ENCODE measurements around the gene TTC7B. TPM values are rescaled to one million over a fixed set of nuclear protein-coding genes. Genes with fewer than 3 reads are reported as not detected.
"Not testable (repeated sequence)": the region's sequence is repeated elsewhere in the genome, so short reads cannot be mapped to it uniquely, and the experiment has no call there.

The TTC7B gene
- total RNA-seq, 2 experiments from 2014 or later: 5.6 to 6.5 TPM

DNA sequence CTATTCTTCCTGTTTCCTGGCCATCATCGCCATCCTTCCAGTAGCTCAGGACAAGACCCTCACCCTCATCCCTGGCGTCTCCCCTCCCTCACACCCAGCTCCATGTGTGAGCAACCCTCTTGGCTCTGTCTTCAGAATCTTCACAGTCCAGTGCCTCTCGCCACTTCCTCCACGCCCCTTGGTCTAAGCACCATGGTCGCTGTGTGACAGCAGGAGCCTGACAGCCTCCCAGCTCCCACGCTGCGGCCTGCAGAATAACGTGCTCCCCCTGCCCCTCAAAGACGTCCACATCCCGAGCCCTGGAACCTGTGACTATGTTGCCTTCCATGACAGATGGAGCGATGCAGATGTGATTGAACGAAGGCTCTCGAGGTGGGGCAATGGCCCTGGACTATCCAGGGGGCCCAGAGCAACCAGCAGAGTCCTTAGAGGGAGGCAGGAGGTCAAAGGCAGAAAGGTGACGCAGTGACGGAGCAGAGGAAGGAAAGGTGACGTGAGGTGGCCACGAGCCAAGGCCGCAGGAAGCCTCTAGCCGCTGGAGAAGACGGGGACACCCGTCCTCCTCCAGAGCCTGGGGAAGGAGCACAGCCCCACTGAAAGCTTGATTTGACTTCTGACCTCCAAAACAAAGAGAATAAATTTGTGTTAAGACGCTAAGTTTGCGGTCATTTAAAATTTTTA, 279.6 kb downstream of the TTC7B start:
- CTCF ChIA-PET: interaction anchor here (1.3 kb wide), 1 partner anchor 18 kb away, joined by 3 read pairs; no protein-coding TSS in a partner anchor
- no peak overlapping the region for H3K4me3 Mint-ChIP-seq
- no peak overlapping the region for H3K27ac Mint-ChIP-seq
- H3K27me3 Mint-ChIP-seq (ENCODE audit: low read depth): no peaks in the 10 kb centered on the region
- intact Hi-C loops (cut with micrococcal nuclease): no loop called here
- DNase-seq: no peak
- no peaks in the 10 kb centered on the region for H3K4me1 Mint-ChIP-seq (ENCODE audit: low read depth)
- H3K9me3 Mint-ChIP-seq: no peaks in the 10 kb centered on the region
- no peaks in the 10 kb centered on the region for H3K36me3 Mint-ChIP-seq (ENCODE audit: low read depth)

DNA sequence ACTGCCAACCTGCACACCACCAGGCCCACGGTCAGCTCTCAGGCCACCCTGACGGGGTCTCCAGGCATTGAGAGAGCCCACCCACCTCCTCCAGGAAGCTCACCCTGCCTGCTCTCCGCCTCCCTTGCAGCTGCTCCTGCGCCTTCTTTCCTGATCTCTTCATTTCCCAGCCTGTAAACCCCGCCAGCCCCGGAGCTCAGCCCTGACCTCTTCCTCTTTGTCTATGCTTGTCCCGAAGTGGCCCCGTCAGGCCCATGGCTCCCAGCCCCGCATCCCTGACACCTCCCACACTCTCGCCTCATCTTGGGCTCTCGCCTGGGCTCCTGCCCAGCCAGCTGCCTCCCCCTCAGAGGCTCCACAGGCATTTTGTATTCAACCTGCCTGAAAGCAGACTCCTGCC, 280.1 kb downstream of the TTC7B start:
- CTCF ChIA-PET: interaction anchor here (1.3 kb wide), 1 partner anchor 17 kb away, joined by 3 read pairs; no protein-coding TSS in a partner anchor

DNA sequence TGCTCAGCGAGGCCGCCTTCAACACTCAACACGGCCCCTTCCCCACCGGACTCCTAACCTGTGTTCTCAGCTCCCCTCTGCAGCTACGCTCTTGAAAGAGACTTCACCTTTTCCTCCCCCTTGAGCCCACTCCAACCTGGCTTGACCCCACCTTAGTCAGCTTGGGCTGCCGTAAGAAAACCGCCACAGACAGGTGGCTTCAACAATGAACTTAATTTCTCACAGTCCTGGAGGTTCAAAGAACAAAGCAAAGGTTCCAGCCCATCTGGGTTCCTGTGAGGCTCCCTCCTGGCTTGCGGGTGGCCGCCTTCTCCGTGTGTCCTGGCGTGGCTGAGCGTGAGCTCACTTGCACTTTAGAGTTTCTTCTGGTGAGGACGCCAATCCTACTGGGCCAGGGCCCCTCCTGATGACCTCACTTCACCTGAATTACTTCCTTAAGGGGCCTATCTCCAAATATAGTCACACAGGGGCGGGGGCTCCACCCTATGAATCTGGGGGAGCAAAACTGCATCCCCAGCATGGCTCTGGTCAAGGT, 280.6 kb downstream of the TTC7B start:
- Mint-ChIP-seq H3K27ac (no peak overlapping the region), H3K36me3 (ENCODE audit: low read depth) (no peaks in the 10 kb centered on the region), H3K27me3 (ENCODE audit: low read depth) (no peaks in the 10 kb centered on the region), H3K9me3 (no peaks in the 10 kb centered on the region), H3K4me3 (no peak overlapping the region), H3K4me1 (ENCODE audit: low read depth) (no peaks in the 10 kb centered on the region)
- DNase-seq: no peak
- CTCF ChIA-PET: interaction anchor here (1.3 kb wide), 1 partner anchor 17 kb away, joined by 3 read pairs; no protein-coding TSS in a partner anchor
- intact Hi-C loops (cut with micrococcal nuclease): no loop called here

More for the DNA sequence above, 280.1 kb downstream of the TTC7B start:
- no peak overlapping the region for H3K27ac Mint-ChIP-seq
- DNase-seq: no peak
- H3K9me3 Mint-ChIP-seq: no peaks in the 10 kb centered on the region
- H3K27me3 Mint-ChIP-seq (ENCODE audit: low read depth): no peaks in the 10 kb centered on the region
- H3K4me3 Mint-ChIP-seq: no peak overlapping the region
- H3K36me3 Mint-ChIP-seq (ENCODE audit: low read depth): no peaks in the 10 kb centered on the region
- H3K4me1 Mint-ChIP-seq (ENCODE audit: low read depth): no peaks in the 10 kb centered on the region
- intact Hi-C loops (cut with micrococcal nuclease): no loop called here

DNA sequence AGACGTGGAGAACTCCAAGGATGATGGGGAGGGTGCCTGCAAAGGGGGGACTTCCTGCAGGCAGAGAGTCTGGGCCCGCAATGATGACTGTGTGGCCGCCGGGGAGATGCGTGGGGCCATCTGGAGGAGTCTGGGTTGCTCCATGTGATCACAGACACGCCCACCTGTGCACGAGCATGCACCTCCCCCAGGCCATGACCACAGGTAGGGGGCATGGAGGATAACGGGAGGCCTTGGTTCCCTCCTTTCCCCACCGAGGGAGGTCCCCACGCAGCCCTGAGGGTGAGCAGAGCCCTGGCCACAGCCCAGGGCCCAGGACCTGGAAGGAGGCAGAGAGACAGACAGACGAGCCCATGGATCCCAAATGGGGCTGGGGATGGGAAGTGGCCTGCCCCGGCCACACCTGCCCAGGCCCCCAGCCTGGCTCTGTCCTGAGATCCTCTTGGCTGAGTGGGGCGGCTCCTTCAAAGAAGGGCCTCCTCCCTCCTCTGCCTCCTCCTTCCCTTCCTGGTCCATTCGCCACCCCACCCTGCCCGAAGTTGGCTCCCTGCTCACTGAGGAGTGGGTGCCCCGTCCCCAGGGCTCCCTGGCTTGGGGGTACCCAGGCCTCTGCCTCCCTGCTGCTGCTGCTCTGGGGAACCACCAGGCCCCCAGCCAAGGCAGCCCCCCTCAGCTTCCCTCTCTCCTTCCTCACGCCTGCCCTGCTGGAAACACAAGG, 281.2 kb downstream of the TTC7B start:
- Mint-ChIP-seq H3K27me3 (ENCODE audit: low read depth) (no peaks in the 10 kb centered on the region), H3K9me3 (no peaks in the 10 kb centered on the region), H3K36me3 (ENCODE audit: low read depth) (no peaks in the 10 kb centered on the region), H3K4me3 (no peak overlapping the region), H3K27ac (no peak overlapping the region), H3K4me1 (ENCODE audit: low read depth) (no peaks in the 10 kb centered on the region)
- CTCF ChIA-PET: interaction anchor here (1.3 kb wide), 1 partner anchor 16 kb away, joined by 3 read pairs; no protein-coding TSS in a partner anchor
- DNase-seq: no peak
- intact Hi-C loops (cut with micrococcal nuclease): no loop called here

DNA sequence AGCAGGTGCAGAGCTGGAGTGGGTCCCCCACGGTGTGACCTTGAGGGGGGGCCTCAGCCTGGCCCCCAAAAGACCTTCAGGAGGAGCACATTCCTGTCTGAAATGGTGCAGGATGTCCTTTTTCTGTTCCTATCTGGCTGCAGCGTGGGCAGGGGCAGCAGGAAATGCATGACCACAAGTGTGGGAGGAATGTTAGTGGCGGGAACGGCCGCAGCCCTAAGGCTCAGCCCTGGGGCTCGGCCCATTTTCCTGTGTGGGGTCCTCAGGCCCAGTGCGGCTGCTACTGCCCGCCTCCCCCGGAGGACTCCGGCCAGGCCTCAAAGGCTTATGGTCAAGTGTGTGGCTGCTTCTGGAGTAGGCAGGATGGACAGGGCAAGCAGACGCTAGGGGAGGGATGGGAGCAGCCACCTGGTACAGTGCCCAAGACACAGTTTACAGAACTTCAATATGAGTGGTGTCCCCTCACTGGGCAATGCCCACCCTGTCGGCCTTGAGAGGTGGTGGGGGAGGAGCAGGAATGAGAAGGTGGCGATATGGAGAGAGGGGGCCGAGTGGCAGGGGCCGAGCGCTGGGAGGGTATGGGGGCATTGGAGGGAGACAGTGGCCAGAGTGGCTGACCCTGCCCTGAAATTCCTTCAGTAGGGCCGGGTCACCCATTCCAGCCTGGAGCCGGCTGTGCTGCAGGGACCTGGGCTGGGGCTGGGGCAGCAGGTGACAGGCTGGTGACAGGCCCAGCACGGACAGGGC, 282.0 kb downstream of the TTC7B start:
- intact Hi-C loops (cut with micrococcal nuclease): no loop called here
- H3K4me3 Mint-ChIP-seq: no peak overlapping the region
- CTCF ChIA-PET: no interaction called here

DNA sequence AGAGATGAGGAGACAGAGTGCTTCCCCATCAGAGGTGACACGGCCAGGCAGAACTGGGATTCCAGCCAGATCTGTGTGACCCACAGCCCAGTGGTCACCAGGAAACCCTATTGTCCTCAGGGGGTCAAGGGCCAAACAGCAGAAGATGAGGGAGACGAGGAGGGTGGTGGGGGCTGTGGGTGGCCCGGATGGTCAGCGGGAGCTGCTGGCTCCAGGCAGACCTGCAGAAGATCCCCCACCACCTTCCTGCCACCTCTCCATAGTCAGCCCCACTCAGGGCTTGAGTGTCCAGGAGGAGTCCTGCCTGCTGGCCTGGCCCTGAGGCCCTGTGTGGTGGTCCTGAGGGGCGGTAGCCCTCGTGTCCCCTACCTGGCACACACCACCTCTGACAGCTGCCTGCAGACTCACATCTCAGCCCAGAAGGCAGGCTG, 282.6 kb downstream of the TTC7B start:
- no peaks in the 10 kb centered on the region for H3K27me3 Mint-ChIP-seq (ENCODE audit: low read depth)
- H3K36me3 Mint-ChIP-seq (ENCODE audit: low read depth): no peaks in the 10 kb centered on the region
- no peaks in the 10 kb centered on the region for H3K4me1 Mint-ChIP-seq (ENCODE audit: low read depth)
- intact Hi-C loops (cut with micrococcal nuclease): no loop called here
- H3K4me3 Mint-ChIP-seq: no peak overlapping the region
- H3K27ac Mint-ChIP-seq: no peak overlapping the region
- no peak for DNase-seq
- CTCF ChIA-PET: no interaction called here
- H3K9me3 Mint-ChIP-seq: peaks cover under 1% of the 10 kb centered on the region

More for the DNA sequence above, 282.0 kb downstream of the TTC7B start:
- no peaks in the 10 kb centered on the region for H3K4me1 Mint-ChIP-seq (ENCODE audit: low read depth)
- H3K27ac Mint-ChIP-seq: no peak overlapping the region
- DNase-seq: no peak
- no peaks in the 10 kb centered on the region for H3K9me3 Mint-ChIP-seq
- no peaks in the 10 kb centered on the region for H3K36me3 Mint-ChIP-seq (ENCODE audit: low read depth)
- H3K27me3 Mint-ChIP-seq (ENCODE audit: low read depth): no peaks in the 10 kb centered on the region

DNA sequence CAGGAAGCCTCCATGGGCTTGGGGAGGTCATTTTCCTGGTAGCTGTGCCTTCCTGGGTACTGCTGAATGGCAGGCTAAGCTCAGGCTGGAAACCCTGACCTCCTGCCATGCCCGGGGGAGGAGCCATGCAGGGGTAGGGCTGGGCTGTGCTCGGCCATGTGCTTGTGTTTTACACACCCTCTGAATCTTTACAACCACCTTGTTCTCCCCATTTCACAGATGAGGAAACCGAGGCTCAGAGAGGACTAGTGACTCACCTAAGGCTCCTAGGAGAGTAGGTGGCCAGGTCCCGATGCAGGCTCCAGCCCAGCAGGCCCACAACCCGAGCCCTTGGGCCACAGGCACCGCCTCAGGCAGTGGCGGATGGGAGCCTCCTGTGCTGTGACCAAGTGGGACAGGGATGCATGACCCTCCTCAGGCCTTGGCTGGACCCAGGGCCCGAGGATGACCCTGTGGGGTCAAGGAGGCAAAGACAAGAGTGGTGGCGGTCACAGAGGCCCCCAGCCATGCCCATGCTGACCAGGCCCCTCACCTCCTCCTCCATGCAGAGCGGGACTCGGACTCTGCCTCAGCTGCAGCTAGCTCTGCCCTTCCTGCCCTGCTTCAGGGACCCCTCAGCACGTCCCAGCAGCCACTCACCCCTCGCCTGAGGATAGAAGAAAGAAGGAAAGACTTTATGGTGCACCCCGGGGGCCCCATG, 283.3 kb downstream of the TTC7B start:
- Mint-ChIP-seq H3K27me3 (ENCODE audit: low read depth) (no peaks in the 10 kb centered on the region), H3K9me3 (peaks cover 2% of the 10 kb centered on the region), H3K4me1 (ENCODE audit: low read depth) (no peaks in the 10 kb centered on the region), H3K4me3 (no peak overlapping the region), H3K27ac (no peak overlapping the region), H3K36me3 (ENCODE audit: low read depth) (no peaks in the 10 kb centered on the region)
- CTCF ChIA-PET: no interaction called here
- intact Hi-C loops (cut with micrococcal nuclease): no loop called here
- no peak for DNase-seq

DNA sequence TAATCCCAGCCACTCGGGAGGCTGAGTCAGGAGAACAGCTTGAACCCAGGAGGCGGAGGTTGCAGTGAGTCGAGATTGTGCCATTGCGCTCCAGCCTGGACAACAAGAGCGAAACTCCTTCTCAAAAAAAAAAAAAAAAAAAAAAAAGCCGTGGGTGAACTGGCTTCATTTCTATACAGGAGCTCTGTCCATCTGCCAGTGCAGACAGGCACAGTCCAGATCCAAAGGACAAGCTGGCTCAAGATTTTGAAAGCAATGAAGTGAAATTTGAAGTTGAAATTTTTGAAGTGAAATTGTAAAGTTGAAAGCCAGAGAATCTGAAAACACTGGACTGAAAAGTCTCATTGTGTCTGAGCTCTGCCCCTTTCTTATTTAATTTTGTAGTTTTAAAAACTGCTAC, 284.7 kb downstream of the TTC7B start:
- H3K4me1 Mint-ChIP-seq (ENCODE audit: low read depth): no peaks in the 10 kb centered on the region
- DNase-seq: no peak
- CTCF ChIA-PET: interaction anchor here (0.6 kb wide), 1 partner anchor 18 kb away, joined by 3 read pairs; no protein-coding TSS in a partner anchor
- peaks cover 11% of the 10 kb centered on the region for H3K9me3 Mint-ChIP-seq
- H3K36me3 Mint-ChIP-seq (ENCODE audit: low read depth): peaks cover 1% of the 10 kb centered on the region
- intact Hi-C loops (cut with micrococcal nuclease): no loop called here
- H3K27ac Mint-ChIP-seq: no peak overlapping the region
- no peak overlapping the region for H3K4me3 Mint-ChIP-seq
- no peaks in the 10 kb centered on the region for H3K27me3 Mint-ChIP-seq (ENCODE audit: low read depth)

DNA sequence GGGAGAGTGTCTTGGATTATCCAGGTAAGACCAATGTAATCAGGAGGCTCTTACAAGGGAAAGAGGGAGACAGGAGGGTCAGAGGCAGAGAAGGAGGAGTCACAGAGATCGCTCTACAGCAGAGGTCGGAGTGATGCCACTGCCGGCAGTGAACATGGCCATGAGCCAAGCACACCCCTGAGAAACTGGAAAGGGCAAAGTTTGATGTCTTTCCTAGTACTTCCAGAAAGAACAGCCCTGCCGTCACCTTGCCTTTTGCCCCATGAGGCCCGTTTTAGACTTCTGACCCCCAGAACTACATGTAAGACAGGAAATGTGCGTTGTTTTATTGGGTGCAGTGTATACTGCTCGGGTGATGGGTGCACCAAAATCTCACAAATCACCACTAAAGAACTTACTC, 285.7 kb downstream of the TTC7B start:
- Mint-ChIP-seq H3K27ac (no peak overlapping the region), H3K4me1 (ENCODE audit: low read depth) (no peaks in the 10 kb centered on the region), H3K27me3 (ENCODE audit: low read depth) (no peaks in the 10 kb centered on the region), H3K9me3 (peaks cover 17% of the 10 kb centered on the region), H3K4me3 (no peak overlapping the region), H3K36me3 (ENCODE audit: low read depth) (peaks cover 2% of the 10 kb centered on the region)
- CTCF ChIA-PET: no interaction called here
- no peak for DNase-seq
- intact Hi-C loops (cut with micrococcal nuclease): no loop called here

DNA sequence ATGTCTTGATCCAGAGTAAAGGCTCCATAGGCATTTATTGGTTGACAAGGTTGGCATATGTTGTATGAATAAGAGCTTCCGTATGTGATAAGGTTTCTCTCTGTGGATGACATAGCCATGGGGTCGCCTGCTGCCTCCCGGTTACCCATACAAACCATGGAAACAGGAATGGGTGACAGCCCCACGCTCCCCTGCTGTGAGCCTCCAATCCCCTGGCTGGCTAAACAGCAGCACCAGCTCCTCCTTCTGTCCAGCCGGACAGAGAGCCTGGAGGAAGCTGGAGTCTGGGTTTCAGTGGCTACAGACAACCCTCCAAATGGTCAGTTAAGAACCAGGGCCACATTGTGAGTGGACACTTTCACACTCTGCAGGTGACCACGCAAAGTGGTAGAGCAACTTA, 288.3 kb downstream of the TTC7B start:
- no peak overlapping the region for H3K4me3 Mint-ChIP-seq
- H3K9me3 Mint-ChIP-seq: peaks cover 17% of the 10 kb centered on the region
- no peak overlapping the region for H3K27ac Mint-ChIP-seq
- intact Hi-C loops (cut with micrococcal nuclease): no loop called here
- no peaks in the 10 kb centered on the region for H3K4me1 Mint-ChIP-seq (ENCODE audit: low read depth)
- peaks cover 2% of the 10 kb centered on the region for H3K36me3 Mint-ChIP-seq (ENCODE audit: low read depth)
- no peak for DNase-seq
- CTCF ChIA-PET: no interaction called here
- H3K27me3 Mint-ChIP-seq (ENCODE audit: low read depth): peaks cover 4% of the 10 kb centered on the region

DNA sequence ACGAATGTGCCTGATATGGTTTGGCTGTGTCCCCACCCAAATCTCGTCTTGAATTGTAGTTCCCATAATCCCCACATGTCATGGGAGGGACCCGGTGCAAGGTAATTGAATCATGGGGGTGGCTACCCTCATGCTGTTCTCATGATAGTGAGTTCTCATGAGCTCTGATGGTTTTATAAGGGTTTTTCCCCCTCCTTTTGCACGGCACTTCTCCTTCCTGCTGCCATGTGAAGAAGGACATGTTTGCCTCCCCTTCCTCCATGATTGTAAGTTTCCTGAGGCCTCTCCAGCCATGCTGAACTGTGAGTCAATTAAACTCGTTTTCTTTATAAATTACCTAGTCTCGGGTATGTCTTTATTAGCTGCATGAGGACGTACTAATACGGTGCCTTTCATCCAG, 289.7 kb downstream of the TTC7B start:
- H3K27ac Mint-ChIP-seq; intact Hi-C loops (cut with micrococcal nuclease); DNase-seq; H3K4me1 Mint-ChIP-seq (ENCODE audit: low read depth); H3K27me3 Mint-ChIP-seq (ENCODE audit: low read depth); H3K4me3 Mint-ChIP-seq; CTCF ChIA-PET; H3K36me3 Mint-ChIP-seq (ENCODE audit: low read depth): not testable (repeated sequence)
- peaks cover 17% of the 10 kb centered on the region for H3K9me3 Mint-ChIP-seq

All from activated naive CD4-positive, alpha-beta T cell treated with anti-CD3 and anti-CD28 coated beads for 36 hours (primary cell).